HG03135 (cell line): ENCODE data around the gene SNX32.

Experiments used
- ATAC-seq: cut with Tn5 transposase; IDR thresholded peaks from one replicate; pipeline ENCODE4 v1.9.1; 2021; ENCODE audit warnings: mild to moderate bottlenecking, moderate library complexity; ENCODE audit not compliant: unreplicated experiment

Gene SNX32

DNA sequence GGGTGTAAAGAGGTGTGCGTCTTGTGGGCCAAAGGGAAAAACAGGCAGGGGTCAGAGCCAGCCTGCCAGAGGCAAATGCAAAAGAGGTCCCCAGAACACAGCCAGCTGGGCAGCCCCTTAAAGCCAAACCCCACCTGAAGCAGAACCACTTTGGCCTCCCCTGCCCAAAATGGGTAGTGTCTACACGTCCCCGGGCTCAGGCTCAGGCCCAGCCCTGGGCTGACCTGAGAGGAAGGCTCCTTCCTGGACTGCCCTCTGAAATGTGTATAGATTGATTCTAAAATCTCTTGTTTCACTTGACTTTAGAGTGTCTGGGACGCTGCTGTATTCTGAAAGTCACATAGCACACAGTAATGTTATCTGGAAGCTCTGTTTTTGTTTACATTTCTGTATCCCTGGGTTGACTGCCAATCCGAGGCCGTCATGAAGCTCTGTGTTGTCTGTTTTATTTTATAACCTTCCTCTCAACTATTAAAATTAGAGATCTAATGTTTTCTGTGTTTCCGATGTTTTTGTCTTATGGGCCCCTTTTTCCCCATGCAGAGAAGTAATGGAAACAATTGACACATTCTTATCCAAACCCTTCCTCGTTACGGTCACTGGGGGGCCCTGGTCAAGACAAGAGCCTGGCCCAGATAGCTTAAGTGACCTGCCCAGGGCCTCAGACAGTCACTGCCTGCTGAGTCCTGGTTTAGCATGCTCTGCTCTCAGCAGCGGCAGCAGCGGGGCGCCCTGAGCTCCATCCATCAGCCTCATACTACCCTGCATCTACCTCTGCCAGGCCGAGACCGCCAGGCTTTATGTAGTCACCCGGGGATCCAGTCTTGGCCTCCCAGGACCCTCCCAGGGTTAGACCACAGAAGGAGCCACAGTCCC is 36.8 kb upstream of the SNX32 start:
- no peak for ATAC-seq

DNA sequence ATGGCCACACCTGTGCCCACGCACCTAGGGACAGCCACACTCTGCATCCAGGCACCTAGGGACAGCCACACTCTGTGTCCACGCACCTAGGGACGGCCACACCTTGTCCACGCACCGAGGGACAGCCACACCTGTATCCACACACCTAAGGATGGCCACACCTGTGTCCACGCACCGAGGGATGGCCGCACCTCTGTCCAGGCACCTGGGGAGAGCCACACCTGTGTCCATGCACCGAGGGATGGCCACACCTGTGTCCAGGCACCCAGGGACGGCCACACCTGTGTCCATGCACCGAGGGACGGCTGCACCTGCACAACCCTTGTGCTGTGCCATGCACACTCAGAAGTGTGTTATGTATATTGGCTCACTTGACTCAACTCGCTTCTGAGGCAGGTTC is 36.1 kb upstream of the SNX32 start:
- ATAC-seq, result no peak

DNA sequence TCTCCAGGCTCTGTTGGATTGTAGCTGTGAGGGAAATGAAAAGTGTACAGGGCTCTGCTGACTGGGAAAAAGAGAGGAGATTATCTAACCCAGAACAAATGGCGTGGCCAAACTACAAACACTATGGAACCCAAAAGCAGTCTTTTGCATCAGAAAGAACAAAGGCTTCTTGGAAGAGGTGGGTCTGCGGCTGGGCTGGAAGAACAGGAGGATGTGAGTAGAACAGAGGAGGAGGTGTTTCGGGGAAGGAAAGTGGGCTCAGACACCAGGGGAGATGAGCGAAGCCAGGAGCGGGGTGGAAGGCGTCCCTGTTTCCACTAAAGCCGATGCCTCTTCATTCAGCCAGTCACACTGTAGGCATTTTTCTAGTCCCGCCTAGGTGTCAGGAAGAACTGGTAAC is 34.9 kb upstream of the SNX32 start:
- ATAC-seq, result no peak

DNA sequence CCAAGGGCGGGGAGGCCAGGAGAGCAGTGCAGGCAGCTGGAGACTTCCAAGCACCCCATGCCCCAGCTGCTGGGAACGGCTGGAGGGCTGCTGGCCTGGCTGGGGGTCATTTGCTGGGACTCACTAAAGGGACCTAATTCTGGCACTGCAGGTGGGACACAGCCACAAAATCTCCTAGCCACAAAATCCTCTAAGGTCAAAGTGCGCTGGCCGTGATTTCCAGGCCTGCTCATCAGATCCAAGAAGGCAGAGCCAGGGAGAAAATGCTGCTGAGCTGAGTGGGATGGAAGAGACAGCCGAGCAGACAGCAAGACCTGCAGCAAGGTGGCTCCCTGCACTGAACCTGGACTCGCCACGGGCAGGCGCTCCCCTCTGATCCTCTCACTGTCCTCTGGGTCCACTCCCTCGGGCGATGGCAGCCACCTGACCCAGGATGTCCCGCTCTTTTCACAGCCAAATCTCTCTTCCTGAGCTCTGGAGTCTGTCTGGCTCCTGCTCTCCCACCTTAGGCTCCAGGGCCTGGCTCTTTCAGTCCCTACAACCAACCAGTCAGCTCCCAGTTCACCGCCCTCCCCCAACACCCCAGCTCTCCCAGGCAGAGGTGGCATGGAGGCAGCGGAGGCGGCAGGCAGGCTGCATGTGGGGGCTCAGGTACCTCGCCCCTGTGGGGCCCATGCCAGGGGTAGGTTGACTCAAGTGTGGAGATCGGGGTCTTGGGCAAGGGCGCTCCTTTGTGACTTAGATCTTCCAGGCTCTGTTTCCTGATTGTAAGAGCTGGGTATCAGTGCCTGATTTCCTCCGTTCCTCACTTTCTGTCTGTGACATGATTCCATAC is 32.4 kb upstream of the SNX32 start:
- ATAC-seq, result no peak

DNA sequence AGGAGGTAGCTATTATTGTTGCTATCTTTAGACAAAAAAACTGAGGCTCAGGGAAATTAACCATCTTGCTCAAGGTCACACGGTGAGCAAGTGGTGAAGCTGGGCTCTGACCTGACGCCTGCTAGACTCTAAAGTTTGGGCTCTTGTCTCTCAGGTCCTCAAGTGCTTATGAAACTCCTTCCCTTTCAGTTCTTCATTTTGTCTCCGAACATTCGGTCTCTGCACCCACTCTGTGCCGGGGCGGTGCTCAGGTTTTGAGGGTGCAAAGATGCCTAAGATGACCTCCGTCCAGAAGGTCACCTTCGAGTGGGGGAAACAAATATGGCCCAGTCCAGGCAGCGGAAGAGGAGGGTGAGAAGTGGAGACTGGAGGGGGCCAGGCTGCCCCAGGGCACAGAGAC is 30.9 kb upstream of the SNX32 start:
- peak; percentile 69 for ATAC-seq

DNA sequence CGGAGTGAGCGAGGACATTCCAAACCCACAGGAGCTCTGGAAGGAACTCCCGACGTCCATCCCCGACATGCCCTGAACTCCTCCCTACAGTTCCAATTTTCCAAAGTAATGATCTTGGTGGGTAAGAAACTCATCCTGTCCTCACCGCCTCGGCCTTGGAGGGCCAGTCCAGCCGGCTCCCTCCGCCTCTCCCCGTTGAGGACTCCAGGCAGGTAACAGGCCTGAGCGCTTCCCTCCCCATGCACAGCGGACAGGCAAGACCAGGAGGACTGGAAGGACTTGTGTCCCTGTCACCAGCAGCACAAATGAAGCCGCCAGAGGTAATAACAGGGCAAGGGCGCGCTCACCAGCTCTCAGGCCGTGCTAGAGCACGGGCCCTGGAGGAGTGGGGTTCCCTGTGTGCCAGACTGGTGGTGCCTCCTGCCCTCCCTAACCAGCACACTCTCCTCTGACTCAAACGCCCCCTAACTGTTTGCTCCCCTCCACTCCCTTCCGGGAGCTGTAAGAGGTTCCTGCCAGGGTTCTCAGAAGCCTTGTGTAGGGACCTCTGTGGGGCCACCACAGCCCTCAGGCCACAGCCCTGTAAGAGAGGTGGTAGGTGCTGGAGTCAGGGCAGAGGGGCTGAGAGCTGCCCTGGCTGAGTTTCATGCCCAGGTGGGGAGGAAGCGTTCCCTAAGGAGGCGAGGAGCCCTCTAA is 29.8 kb upstream of the SNX32 start:
- no peak for ATAC-seq

DNA sequence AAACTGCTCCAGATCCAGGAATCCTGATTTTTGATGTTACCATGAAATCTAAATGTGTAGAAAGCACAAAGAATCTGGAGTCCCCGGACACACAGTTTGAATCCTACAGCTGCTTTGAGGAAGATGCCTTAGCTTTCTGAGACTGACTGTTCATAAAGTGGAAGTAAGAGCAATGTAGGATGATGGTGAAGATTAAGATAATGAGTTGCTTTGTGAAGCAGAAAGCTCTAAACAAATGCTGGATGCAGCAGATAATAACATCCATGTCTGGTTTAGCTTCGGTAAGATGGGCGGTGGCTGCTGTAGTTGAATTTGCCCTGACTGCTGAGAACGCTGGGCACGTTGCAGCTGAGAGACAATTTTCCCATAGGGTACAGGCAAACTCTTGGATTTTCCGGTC is 26.8 kb upstream of the SNX32 start:
- no peak for ATAC-seq

DNA sequence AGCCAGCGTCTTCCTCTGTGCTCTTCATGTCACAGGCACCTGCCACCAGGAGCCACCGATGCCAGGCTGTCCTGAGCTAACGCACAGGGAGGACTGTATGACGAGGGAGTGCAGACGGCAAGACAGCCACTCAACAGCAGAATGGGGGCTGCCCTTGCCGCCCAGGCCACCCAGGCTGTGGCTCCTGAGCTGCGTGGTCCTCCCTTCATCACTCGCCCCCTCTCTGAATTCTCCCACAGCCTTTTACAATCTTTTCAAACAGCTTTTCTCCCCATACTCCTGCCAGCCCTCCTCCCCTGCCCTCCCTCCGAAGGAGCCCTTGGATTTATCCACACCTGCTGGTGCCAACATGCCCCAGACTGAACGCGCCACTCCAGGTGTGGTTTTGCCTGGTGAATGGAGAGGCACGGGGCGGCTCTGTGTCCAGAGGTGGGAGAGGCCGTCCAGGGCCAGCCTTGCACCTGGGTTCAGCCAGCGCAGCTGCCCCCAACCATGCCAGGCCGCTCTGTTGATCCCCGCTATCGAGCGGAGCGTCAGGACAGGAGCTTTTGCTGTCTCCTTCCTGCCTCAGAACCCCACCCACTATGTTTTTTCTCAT is 24.9 kb upstream of the SNX32 start:
- no peak for ATAC-seq

DNA sequence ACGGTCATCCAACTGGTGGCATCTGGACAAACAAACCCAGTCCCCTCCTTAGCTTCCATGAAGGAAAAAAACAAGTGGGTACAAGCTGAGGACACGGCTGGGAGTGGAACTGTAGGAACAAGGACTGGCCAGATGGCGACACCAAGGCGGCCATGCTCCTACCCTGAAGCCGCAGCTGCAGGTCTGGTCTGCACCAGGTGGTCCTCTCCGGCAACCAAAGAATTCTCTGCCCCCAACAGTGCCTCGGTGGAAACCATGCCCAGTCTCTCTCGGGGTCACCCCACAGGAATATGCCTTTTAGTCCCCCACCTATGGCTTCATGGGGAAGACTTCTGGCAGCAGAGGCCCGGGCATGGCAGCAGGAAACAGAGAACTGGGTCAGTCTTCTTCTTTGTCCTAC is 24.3 kb upstream of the SNX32 start:
- no peak for ATAC-seq

DNA sequence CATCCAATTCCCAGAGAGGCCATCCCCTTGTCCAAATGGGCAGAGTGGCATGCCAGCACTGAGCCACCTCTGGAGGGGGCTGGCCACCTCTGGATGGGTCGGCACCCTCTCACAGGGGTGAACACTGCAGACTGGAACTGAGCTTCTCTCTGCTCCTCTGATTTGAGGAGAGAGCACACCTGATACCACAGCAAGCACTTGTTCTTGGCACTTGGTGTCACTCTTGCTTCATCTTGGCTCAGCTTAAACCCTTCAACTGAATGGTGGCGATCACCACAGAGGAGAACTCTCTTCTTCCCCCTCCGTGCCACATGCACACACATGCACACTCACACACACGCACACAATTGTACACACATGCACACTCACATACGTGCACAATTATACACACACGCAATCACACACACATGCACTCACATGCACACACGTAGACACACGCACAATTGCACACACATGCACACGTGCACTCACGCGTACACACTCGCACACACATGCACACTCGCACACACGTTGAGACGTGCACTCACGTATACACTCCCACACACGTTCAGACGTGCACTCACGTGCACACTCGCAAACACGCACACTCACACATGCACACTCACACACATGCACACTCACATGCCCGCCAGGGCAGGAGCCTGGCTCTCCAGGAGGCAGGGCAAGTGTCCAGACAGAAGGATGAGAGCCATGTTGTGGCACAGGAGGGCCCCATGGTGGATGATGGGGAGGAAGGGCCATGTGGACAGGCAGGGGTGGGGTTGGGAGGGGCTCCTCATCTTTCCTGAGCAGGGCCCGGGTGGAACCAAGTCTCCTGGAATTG is 23.5 kb upstream of the SNX32 start:
- ATAC-seq, result no peak

DNA sequence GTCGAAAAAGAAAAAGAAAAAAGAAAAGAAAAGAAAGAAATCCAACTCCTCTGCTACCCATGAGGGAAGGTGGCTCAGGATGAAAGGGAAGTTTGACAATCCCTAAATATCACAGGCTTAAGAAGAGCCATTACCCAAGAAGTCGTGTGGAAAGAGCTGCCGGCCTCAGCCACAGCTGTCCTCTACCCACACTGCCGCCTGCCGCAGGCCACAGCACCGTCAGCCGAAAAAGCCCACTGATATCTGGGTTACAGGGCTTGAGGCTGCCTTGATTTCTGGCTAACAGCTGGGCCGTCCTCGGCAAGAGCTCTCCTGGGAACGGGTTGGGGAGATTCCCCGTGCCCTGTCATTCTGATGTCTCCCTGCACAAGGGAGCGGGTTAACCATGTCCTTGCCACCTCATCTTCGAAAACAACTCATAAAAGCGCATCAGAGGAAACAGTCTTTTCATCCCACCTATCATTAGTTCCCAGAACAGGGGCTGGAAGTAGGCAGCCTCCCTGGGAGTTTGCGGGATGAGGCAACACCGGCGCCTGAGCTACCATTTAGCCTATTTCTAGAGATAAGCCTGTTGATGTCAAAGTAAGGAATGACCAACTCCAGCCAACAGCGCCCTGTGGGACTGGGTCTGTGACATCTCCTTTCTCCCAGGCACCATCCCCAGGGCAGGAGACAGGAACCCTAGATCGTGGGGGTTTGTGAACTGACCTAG is 21.8 kb upstream of the SNX32 start:
- no peak for ATAC-seq

DNA sequence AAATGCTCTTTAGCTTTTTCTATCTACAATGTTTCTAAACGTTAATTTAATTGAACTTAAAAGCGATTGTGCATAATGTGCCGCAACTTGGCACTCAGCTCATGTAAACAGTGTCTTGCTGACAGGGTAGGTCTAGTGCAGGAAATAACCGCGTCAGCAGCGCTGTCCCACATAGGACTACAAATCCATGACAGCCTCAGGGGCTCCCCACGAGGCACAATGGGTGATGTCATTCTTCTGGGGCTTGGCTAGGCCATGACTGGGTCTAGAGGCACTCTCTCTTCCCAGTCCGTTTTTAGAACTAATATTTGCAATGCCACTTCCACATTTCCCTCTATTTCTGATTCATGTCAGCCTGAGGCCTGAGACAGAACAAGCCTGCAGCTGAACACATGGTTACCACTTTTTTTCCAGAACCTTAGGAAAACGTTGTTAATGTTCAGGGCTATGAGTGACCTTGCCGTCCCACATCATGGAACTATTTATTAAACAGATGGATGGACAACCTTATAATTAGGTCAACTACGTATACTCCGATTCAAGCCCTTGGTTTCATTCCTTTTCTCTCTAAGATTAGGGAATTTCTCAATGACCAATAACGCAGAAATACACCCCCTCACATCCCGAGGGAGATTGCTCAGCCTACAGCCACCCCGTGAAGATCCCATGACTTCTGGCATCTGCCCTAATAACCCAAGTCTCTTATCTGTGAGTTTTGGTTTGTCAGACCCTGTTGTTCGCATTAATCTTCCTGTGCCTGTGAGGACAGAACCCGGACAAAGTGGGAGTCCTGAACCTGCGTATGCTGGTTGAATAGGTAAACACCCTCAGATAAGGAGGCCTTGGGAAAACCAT is 19.4 kb upstream of the SNX32 start:
- no peak for ATAC-seq

DNA sequence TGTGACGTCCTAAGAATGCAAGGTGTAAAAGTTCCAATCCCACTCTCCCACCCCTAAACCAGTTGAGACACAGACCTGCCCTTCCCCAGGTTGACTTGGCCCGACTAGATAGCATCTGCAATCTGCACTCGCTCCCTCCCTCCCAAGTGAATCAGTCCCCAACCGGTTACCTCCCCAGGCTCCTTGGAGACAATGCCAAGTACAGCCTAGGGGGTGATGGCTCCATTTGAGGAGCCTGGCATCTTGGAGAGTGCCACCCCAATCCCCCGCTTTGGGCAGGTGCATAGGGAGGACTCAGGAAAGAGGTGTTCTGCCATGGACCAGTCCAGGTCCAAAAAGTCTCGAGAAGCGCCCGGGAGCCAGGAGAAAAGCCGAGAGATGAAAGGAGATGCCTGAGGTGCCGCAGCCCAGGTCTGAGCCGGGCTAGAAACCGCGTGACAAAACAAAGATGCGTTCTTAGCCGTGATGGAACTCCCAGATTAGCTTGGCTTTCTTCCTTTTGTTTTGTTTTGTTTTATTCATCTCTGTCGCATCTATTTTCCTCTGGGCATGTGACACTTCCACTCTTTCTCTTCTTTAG is 18.7 kb upstream of the SNX32 start:
- ATAC-seq, result no peak

DNA sequence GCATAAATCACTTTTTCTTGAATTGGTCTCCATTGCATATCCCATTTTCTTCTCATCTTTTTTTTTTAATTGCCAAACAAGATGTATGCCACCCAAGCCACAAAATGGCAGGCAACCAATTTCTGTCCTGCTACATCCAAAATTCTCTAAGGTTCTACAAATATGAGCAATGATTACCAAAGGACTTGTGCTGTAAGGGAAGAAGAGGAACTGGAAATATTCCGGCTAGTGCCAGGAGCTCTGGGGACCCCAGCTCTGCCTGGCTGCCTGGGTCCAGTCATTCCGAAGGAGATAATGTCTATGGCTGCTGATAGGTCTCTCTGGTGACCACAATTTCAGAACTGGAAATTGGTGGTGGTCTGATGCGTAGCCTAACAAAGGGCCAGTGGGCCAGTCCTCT is 17.1 kb upstream of the SNX32 start:
- no peak for ATAC-seq

DNA sequence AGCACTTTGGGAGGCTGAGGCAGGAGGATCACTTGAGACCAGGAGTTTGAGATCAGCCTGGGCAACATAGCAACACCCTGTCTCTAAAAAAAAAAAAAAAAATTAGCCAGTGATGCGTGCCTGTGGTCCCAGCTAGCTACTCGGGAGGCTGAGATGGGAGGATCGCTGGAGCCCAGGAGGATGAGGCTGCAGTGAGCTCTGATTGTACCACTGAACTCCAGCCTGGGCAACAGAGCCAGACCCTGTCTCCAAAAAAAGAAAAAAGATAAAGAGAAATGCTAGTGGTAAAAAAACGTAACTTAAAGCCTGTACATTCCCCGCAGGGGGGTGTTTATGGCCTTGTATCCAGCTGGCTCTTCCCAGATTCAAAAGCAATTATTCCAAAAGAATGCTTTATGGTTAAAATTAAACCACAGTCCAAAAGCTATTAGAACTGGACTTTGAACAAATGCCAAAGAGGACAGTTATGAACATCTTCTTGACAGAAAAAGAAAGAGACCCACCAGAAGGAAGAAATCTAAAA is 16.4 kb upstream of the SNX32 start:
- no peak for ATAC-seq

DNA sequence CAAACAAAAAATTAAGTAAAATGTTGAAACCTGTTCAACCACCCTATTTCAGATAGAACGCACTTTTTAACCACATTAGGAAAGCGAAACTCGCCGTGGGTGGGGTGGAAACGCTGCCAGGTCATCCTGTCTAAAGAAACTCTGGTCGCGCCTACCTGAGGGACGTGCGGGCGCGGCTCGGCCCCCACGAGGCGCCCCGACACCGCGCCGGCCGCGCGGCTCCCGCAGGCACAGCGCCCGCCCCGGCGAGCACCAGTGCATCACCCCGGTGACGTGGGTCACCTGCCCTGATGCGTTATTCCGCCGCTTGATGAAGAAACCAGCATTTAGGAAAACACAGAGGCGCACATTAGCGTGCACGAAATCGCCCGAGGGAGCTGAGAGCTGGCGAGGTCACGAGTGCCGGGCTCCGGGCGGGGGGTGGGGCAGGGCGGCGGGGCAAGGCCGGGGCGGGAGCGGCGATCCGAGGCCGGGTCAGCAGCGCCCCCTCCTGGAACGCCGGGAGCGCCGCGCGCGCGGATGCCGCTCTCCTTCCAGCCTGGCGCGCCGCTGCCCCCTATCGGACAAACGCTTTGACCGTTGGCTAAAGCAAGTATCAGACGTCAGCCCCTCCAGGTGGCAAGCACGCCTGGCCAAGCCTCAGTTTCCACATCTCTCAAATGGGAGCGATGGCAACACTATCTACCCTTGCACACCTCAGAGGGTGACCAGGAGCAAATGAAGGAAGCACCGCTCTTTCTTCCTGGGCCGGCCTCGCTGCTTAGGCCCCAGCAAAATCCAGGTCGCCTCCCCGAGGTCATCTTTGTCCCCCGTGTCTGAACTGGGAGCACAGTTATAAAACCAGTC is 15.7 kb upstream of the SNX32 start:
- ATAC-seq, result peak; percentile 73

DNA sequence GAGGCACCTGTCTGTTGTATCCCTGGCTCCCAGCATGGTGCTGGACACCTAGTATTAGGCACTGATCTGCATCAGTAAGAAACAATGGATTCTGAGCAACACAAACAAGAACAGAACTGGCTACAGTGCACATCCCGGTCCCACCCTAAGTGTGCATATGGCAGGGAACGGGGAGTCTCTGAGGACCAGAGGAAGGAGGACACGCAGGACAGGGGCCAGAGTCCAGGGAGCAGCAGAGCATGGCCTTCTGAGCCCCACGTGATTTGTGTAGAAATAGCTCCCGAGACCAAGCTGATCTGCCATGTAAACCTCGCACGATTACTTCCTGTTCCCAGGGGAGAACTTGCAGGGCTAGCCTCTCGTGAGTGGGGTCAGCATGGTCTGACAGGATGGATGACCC is 12.7 kb upstream of the SNX32 start:
- no peak for ATAC-seq
